ENCODE measurements around the gene IPO5. TPM values are rescaled to one million over a fixed set of nuclear protein-coding genes. Genes with fewer than 3 reads are reported as not detected.
A peak's percentile ranks its signal among the peaks of the same experiment; 100 is the strongest.

The IPO5 gene
- total RNA-seq, 1 experiment from 2014 or later = 301 TPM

GRCh38 chr13:98022210-98022609 is 68.7 kb downstream of the IPO5 start (continued):
- TF ChIP-seq HMGXB4 (CRISPR knock-in tag; IDR thresholded peaks at IDR 0.05) = no peak

- Mint-ChIP-seq H3K27me3 (ENCODE audit: low read depth) (no peaks in the 10 kb centered on the region), H3K4me3 (no peak overlapping the region), H3K4me1 (peaks cover 22% of the 10 kb centered on the region), H3K27ac (no peak overlapping the region), H3K9me3 (no peaks in the 10 kb centered on the region), H3K36me3 (peaks cover 19% of the 10 kb centered on the region)
- ATAC-seq = no peak
- ChIA-PET POLR2A (interaction anchor here (0.6 to 1.1 kb wide), 3 partner anchors 78 to 809 kb away, joined by 3 to 11 read pairs (median 3); no protein-coding TSS in a partner anchor), CTCF (interaction anchor here (0.6 to 1.5 kb wide), 6 partner anchors 170 to 423 kb away, joined by 3 to 10 read pairs (median 4); no protein-coding TSS in a partner anchor)
- no peak for TF ChIP-seq NR1H2 (CRISPR knock-in tag; IDR thresholded peaks at IDR 0.05)
- 0 out of 2 replicates have a peak, but pooled peaks have one; percentile 52 for TF ChIP-seq ZNF532 (CRISPR knock-in tag; IDR thresholded peaks at IDR 0.05; ENCODE audit: borderline replicate concordance)
- DNase-seq (ENCODE audit: low spot score) = no peak
These were observed 72.1 kb downstream of the IPO5 start for GRCh38 chr13:98025480-98026025.

- no peak overlapping the region for H3K4me3 Mint-ChIP-seq
- POLR2A ChIA-PET = interaction anchor here (1.1 kb wide), 1 partner anchor 424 kb away, joined by 3 read pairs; no protein-coding TSS in a partner anchor
- no peak overlapping the region for H3K27ac Mint-ChIP-seq
- H3K9me3 Mint-ChIP-seq = no peaks in the 10 kb centered on the region
- DNase-seq (ENCODE audit: low spot score) = no peak
- CTCF ChIA-PET = interaction anchor here (0.7 to 1.5 kb wide), 6 partner anchors 14 to 551 kb away, joined by 3 to 10 read pairs (median 4); no protein-coding TSS in a partner anchor
- peak; percentile 55 for ATAC-seq
- H3K4me1 Mint-ChIP-seq = peaks cover 22% of the 10 kb centered on the region
- no peaks in the 10 kb centered on the region for H3K27me3 Mint-ChIP-seq (ENCODE audit: low read depth)
- peaks cover 12% of the 10 kb centered on the region for H3K36me3 Mint-ChIP-seq
- no peak for TF ChIP-seq STAT6 (CRISPR knock-in tag; conservative IDR thresholded peaks at IDR 0.05; ENCODE audit: low read depth)
- TF ChIP-seq CDX4 (CRISPR knock-in tag; IDR thresholded peaks at IDR 0.05; ENCODE audit: borderline replicate concordance) = no peak
- no peak for TF ChIP-seq MAX (CRISPR knock-in tag; IDR thresholded peaks at IDR 0.05)
- no peak for TF ChIP-seq ZMAT4 (CRISPR knock-in tag; IDR thresholded peaks at IDR 0.05)
- TF ChIP-seq ZNF219 (CRISPR knock-in tag; IDR thresholded peaks at IDR 0.05; ENCODE audit: borderline replicate concordance) = no peak
- no peak for TF ChIP-seq ZBTB43 (CRISPR knock-in tag; IDR thresholded peaks at IDR 0.05)
- no peak for TF ChIP-seq ARID4B (CRISPR knock-in tag; IDR thresholded peaks at IDR 0.05; ENCODE audit: borderline replicate concordance)
- no peak for TF ChIP-seq FOXK1 (CRISPR knock-in tag; IDR thresholded peaks at IDR 0.05)
- no peak for TF ChIP-seq RORB (CRISPR knock-in tag; IDR thresholded peaks at IDR 0.05)
- TF ChIP-seq FOXJ3 (CRISPR knock-in tag; IDR thresholded peaks at IDR 0.05; ENCODE audit: borderline replicate concordance) = no peak
- peak; percentile 41; the same call in 1 of the 2 replicates for TF ChIP-seq ZNF423 (CRISPR knock-in tag; IDR thresholded peaks at IDR 0.05)
- TF ChIP-seq TCF7 (CRISPR knock-in tag; IDR thresholded peaks at IDR 0.05; ENCODE audit: low read depth) = no peak
These were observed 73.0 kb downstream of the IPO5 start for GRCh38 chr13:98026457-98026857.

Measured in WTC11 (cell line).